Measurements from ENCODE around the gene TSKS.

- TF ChIP-seq SREBF2 (IDR thresholded peaks at IDR 0.05; ENCODE audit: low read length): no peak
- TF ChIP-seq TAF1 (IDR thresholded peaks at IDR 0.05; ENCODE audit: borderline replicate concordance, low read depth, low read length): no peak
- no peak for TF ChIP-seq CEBPB (IDR thresholded peaks at IDR 0.05; ENCODE audit: borderline replicate concordance in 1 of 2, low read depth in 2 of 2, low read length in 2 of 2)
- no peak for TF ChIP-seq YY1 (IDR thresholded peaks at IDR 0.05; ENCODE audit: low read depth, low read length)
- TF ChIP-seq EZH2 (IDR thresholded peaks at IDR 0.05; ENCODE audit: borderline replicate concordance, control insufficient read depth, low read depth, low read length): no peak
- no peak for TF ChIP-seq ESRRA (IDR thresholded peaks at IDR 0.05; ENCODE audit: low read length)
- TF ChIP-seq CTCF (IDR thresholded peaks at IDR 0.05 in 2 of 3, conservative IDR thresholded peaks at IDR 0.05 in 1 of 3; ENCODE audit: control insufficient read depth in 2 of 3, extremely low read depth in 1 of 3, insufficient read depth in 1 of 3, low read depth in 3 of 3, low read length in 3 of 3): no peak
- TF ChIP-seq HDGF (IDR thresholded peaks at IDR 0.05): no peak
- TF ChIP-seq SREBF1 (IDR thresholded peaks at IDR 0.05; ENCODE audit: low read length): no peak
Observed at GRCh38 chr19:49739098-49739497, 24.0 kb downstream of the TSKS start.
